GM12891 (cell line): Measurements from ENCODE around the gene LAMTOR4.

ENCODE experiments used
- POLR2A ChIP-seq: IDR thresholded peaks from 2 replicates; pipeline ENCODE4 v1.6.1; 2011; ENCODE audit warnings: low read depth, low read length, control low read depth
- POLR2AphosphoS5 ChIP-seq: IDR thresholded peaks from 2 replicates; pipeline ENCODE4 v1.6.1; 2011; ENCODE audit warnings: low read depth, low read length, control low read depth
- TAF1 ChIP-seq: IDR thresholded peaks from 2 replicates; pipeline ENCODE4 v1.6.1; 2011; ENCODE audit warnings: low read depth, low read length, control low read depth

DNA sequence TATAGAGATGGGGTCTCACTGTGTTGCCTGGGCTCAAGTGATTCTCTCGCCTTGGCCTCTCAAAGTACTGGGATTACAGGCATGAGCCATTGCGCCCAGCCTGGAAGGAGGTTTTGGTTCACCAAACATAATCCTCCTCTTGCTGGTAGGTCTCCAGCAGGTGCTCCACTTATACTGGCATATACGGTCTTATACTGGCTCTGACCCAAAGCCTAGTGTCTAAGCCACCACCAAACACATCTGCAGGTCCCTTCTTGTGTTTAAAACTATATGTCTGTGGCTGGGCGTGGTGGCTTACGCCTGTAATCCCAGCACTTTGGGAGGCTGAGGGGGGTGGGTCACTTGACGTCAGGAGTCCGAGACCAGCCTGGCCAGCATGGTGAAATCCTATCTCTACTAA is 16.6 kb upstream of the LAMTOR4 start:
- no peak for TF ChIP-seq POLR2A
- no peak for TF ChIP-seq TAF1
- no peak for TF ChIP-seq POLR2AphosphoS5
